Upper lobe of left lung (tissue), 4 donors: ENCODE measurements around the gene CTSH.

Experiments used
- EP300 ChIP-seq, 4 donors: sonication (generic); formaldehyde crosslinking; IDR thresholded peaks; one replicate each; pipeline ENCODE4 v1.5.1; 2017; ENCODE audit warnings: antibody characterized with exemption in 4 of 4, control low read depth in 2 of 4
- POLR2A ChIP-seq, 4 donors: fragments of 450-650 bp; IDR thresholded peaks; one replicate each; pipeline ENCODE4 v1.5.1; 2016 to 2017; ENCODE audit warnings: antibody characterized with exemption in 4 of 4, mild to moderate bottlenecking in 2 of 4
- POLR2AphosphoS5 ChIP-seq, 2 donors: sonication (generic); formaldehyde crosslinking; IDR thresholded peaks; one replicate each; pipeline ENCODE4 v1.5.1; 2017; ENCODE audit warnings: antibody characterized with exemption in 2 of 2
- TF ChIP-seq, protein P1 (sequence below), 6 experiments: fragments of 450-650 bp in 4 of 6; fragments of 200-600 bp in 2 of 6; sonication (generic) in 2 of 6; IDR thresholded peaks; one replicate each; pipeline ENCODE4 v1.5.1; 2016 to 2019; ENCODE audit warnings: antibody characterized with exemption in 6 of 6

DNA sequence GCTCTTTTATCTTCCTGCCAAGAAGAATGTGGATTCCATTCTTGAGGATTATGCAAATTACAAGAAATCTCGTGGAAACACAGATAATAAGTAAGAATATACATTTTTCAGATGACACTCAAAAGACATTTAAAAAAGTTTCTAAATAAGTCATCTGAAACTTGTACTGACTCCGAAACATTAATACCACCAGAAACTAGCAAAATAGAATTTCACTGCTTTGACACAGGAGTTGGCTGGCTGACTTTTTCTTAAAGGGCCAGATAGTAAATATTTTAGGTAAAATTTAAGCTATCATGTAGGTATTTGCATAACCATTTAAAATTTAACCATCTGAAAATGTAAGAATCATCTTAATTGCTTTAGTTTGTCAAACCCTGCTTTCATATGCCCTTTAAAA, 51.3 kb downstream of the CTSH start:
- TF ChIP-seq, protein P1, sequence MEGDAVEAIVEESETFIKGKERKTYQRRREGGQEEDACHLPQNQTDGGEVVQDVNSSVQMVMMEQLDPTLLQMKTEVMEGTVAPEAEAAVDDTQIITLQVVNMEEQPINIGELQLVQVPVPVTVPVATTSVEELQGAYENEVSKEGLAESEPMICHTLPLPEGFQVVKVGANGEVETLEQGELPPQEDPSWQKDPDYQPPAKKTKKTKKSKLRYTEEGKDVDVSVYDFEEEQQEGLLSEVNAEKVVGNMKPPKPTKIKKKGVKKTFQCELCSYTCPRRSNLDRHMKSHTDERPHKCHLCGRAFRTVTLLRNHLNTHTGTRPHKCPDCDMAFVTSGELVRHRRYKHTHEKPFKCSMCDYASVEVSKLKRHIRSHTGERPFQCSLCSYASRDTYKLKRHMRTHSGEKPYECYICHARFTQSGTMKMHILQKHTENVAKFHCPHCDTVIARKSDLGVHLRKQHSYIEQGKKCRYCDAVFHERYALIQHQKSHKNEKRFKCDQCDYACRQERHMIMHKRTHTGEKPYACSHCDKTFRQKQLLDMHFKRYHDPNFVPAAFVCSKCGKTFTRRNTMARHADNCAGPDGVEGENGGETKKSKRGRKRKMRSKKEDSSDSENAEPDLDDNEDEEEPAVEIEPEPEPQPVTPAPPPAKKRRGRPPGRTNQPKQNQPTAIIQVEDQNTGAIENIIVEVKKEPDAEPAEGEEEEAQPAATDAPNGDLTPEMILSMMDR (IDR thresholded peaks at IDR 0.05), result no peak
- TF ChIP-seq POLR2A (IDR thresholded peaks at IDR 0.05), result no peak
- no peak for TF ChIP-seq EP300 (IDR thresholded peaks at IDR 0.05)
- no peak for TF ChIP-seq POLR2AphosphoS5 (IDR thresholded peaks at IDR 0.05)
